Adrenal gland (tissue), 5 donors: Measurements from ENCODE around the gene WFDC11.

Experiments used
- CTCF ChIP-seq, 6 experiments: fragments of 450-650 bp in 4 of 6; fragments of 200-600 bp in 2 of 6; sonication (generic) in 1 of 6; IDR thresholded peaks; 1 replicate in 5 of 6; 2 replicates in 1 of 6; pipeline versions ENCODE4 v1.5.1 to v1.8.0; 2016 to 2021; ENCODE audit warnings: antibody characterized with exemption in 6 of 6, mild to moderate bottlenecking in 2 of 6, moderate library complexity in 1 of 6
- POLR2A ChIP-seq, 2 donors: fragments of 450-650 bp; IDR thresholded peaks; one replicate each; pipeline ENCODE4 v1.6.1; 2017; ENCODE audit warnings: antibody characterized with exemption in 2 of 2, mild to moderate bottlenecking in 2 of 2, moderate library complexity in 1 of 2
- donor health status: DM: no; HTN: no; CAD: no.

GRCh38 chr20:45617591-45617990, 52.4 kb downstream of the WFDC11 start:
- TF ChIP-seq CTCF (IDR thresholded peaks at IDR 0.05) (no peak), POLR2A (IDR thresholded peaks at IDR 0.05) (no peak)
